GM19395 (cell line): Measurements from ENCODE around the gene ZBTB20.
"Not testable (repeated sequence)": the region's sequence is repeated elsewhere in the genome, so short reads cannot be mapped to it uniquely, and the experiment has no call there.

Experiments
- ATAC-seq: cut with Tn5 transposase; IDR thresholded peaks from one replicate; pipeline ENCODE4 v1.9.1; 2021; ENCODE audit warnings: mild to moderate bottlenecking, moderate library complexity; ENCODE audit not compliant: unreplicated experiment

The ZBTB20 gene

DNA sequence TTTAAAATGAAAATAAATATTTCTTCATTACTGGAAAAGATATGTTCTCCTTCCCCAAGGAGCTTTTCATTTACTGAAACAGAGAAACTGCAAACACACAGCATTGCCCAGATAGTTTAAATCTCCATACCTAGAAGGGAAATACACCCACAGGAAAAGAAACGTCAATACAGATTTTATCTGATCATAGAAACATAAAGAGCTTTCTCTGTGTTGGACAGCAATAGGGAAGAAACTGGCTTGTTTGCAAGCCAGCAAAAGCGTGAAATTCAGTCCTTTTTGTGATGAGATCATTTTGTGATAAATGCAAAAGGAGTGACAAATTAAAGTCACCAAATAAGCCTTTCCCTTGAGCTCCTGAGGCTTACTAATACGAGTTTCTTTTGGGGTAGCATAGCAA is 455.2 kb downstream of the ZBTB20 start:
- no peak for ATAC-seq

DNA sequence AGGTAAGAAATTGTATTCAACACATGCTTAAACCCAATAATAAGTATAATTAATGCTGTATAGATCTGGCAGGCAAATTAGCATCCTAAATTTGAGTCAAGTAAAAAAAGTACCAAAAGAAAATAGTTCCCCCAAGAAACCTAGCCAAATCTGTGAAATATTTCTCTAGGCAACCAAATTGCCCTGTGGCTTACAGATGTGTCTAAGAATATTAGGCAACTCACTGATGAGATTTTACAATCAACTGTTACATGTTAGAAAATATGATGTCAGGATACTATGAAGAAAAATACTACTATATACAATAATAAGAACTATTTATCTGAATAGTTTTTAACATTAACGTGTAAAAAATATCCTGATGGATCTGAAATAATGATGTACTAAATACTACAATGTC is 456.2 kb downstream of the ZBTB20 start:
- ATAC-seq: no peak

DNA sequence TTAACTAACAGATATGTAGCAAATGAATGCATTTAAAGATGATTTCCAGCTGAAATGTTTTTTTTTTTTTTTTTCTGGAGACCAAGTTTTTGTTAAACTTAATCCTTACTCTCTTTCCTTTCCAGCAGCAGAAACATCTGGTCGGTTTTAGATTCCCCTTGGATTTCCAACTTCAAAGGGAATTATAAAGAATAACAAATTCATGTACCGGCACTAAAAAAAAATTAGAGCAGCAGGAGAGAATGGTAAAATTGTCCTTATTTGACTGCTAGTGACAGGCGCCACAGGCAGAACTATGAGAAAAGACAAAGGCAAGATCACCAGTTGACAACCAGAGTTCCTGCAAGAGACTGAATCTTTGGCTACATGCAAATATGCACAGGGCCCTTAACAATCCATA is 459.9 kb downstream of the ZBTB20 start:
- no peak for ATAC-seq

DNA sequence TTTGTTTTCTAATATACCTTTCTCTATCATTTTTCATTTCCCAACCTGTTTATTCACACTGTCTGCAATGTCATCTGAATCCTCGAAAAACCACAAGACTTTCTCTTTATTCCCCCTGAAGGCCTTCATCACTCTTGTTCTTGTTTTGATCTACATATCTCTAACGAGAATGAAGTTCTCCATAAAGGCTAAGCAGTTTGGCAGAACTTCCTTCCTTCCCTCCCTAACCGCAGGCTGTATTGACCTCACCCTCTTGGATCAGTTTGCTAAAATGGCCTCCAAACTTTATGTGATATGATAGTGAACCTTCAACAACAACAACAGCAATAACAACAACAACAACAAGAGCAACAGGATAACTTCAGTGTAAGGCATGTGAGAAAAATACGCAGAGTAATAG is 460.5 kb downstream of the ZBTB20 start:
- no peak for ATAC-seq

DNA sequence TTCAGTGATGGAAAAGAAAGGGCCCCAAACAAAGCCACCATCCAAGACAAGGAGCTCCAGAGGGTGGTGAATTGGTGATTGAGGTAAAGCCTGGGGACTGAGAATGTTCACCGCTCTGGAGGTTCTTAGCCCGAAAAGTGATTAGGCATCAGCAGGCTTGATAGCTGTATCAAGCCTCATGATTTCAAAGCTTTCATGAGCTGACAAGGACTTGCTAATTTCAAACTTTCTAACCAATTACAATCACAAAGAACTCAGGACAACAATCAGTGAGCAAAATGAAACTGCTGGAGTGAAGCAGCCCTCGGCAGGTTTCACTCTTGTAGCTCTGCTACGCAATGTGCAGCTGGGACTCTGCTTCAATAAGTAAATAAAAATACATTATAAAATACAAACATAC is 461.9 kb downstream of the ZBTB20 start:
- ATAC-seq: no peak

DNA sequence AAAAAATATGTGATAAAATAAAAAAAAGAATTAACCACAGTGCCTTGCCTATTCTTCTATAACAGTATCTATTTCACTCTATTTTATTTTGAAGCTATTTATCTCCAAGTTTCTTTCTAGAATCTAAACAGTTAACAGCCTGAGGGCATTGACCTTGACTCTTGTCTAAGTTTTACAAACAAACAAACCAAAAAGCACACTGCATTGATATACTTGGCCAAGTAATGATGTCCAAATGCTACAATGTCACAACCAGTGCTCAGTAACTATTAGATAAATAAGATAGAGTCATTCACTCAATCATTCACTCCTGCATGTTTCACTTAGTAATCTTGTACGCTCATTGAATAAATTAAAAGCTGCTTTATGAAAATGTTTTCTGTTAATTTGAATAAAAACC is 466.8 kb downstream of the ZBTB20 start:
- ATAC-seq: no peak

DNA sequence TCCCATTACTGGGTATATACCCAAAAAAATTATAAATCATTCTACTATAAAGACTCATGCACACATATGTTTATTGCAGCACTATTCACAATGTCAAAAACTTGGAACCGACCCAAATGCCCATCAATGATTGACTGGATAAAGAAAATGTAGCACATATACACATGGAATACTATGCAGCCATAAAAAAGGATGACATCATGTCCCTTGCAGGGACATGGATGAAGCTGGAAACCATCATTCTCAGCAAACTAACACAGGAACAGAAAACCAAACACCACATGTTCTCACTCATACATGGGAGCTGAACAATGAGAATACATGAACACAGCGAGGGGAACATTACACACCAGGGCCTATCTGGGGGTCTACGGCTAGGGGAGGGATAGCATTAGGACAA is 467.3 kb downstream of the ZBTB20 start:
- ATAC-seq: not testable (repeated sequence)

DNA sequence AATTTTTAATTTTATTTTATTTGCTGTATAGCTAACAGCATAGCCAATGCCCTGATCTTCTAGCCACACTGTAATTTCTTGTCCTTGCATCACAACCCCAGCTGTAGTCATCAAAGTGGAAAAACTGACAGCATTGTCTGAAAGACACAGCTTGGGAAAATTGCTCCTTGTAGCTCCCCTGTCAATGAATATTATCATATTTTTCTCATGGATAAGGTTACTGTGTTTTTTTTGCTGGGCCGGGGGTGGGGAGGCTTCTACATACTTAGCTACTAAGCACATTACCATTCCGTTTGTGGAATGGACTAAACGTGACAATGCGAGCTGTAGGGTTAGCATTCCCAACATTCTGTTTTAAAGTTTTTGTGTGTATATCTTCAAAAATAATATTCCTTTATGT is 472.0 kb downstream of the ZBTB20 start:
- no peak for ATAC-seq

DNA sequence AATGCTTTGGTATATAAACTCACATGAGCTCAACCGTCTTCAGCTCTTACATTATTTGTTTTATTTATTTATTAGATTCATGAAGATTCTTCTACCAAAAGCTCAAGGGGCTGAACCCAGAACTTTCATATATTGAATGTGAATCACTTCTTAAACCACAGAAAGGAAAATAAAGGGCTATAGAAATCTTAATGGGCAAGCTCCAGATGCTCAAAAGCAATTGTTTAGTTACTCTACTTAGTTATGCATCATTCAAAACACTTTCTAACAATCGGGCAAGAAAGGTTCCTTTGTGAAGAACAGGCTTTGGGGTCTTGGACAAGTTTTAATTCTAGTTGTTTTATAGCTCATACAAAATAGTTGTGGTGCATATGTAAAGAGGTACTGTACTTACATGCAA is 473.1 kb downstream of the ZBTB20 start:
- no peak for ATAC-seq

DNA sequence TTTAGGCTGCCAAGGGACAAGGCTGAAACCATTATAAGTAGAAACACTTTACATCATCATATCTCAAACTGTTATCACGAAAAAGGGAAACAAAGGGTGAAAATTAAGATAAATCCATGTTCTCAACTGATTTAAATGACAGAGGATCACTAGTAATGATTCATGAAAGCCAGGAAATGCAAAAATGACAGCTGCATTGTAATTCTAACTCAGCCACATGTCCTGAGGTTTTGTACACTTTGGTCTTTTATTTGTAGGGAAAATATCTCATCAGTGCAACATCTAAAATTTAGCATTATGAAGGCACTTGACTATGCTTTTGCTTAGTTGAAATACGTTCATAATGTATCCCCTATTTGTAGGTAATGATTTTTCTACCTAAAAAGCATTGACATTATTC is 473.6 kb downstream of the ZBTB20 start:
- ATAC-seq: no peak

DNA sequence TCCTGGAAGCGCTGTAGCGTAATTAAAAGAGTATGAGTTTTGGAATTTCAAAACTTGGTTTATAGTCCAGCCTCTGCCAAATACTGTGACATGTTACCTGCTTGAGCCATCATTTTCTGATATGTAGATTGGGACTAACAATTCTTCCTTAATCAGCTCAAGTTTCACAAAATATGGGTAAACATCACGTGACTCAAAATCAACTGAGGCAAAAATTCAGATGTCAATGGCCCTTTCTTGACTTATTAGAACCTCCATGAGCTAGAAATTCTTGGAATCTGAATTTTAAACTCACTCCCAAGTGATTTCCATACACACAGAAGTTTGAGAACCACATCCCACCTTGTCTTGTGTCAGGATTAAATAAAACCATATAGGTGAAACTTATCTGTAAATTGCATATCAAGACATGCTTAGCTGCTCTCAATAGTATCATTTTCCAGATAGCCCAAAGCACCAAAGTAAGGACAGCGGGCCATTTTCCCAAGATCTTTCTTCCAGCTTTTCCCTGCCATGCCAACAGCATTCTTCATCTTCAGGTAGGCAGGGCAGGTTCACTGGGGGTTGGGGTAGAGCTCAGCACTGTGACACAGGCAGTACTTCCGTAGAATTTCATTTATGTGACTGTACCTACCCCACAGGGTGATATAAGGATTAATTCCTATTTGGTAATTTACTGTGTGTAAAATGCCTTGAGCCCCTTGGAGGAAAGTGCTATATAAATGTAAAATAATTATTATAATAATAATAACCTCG is 474.2 kb downstream of the ZBTB20 start:
- no peak for ATAC-seq

DNA sequence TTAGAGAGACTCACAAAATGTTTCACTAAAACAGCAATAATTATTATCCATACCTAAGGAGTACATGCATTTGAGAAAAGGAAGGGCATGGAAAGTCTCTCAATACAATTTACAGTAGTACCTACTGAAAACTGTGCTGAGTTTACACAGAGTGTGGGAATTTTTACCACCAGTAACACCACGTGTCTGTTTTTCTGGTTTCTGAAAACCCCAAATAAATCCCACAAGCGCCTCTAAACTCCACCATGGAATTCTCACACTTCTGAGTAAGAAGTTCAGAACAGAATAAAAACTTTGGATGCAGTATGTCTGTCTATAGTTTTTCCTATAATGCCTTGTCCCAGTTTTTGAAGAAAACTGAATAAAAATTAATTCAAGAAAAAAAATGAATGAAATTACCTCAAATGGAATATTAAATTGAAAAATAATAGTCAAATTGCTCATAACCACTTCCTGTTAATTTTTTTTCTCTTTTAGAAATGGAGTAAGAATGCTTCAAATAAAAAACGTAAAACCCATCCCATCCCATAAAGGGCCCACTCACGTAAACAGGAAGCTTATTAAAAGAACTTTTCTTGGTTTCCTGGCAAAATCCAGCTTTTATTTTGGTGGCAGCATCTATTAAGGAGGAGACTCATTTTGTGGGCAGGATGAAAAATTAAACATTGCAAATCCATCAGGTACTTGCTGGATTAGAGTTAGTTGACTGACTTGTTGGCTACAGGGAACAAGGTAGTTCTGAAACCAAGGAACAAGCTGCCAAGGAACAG is 475.2 kb downstream of the ZBTB20 start:
- no peak for ATAC-seq

DNA sequence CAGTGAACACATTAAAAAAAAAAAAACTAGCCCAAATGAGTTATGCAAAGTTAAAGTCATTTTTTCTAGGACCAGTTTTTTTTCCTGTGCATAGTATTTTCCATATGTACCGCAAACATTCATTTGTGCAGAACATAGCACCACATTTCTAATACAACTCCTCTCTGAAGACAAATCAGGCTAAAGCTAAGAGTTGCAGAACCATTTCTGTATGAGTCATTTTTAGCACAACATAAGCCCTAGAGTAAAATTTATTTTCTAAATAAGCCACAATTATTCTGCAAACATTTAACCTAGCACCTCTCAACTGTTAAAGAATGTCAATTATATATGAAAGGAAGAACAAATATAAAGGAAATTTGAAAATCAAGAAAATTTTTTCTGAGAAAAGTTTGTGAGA is 477.5 kb downstream of the ZBTB20 start:
- no peak for ATAC-seq

DNA sequence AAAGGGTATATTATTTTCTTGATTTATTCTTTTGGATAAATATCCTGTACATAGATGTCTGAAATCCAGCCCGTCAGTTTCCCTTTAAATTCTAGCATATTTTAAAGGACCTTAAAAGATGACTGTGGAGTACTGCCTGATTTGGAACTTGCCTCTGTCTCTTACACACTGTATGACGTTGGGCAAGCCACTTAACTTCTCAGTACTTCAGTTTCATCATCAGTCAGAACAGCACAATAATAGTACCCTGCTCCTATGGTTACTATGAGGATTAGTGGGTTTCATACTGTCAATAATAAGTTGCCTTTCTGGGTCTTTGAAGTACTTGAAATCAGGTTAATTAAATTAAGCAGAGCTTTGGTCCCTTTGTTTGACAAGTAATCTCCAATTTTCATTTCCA is 479.0 kb downstream of the ZBTB20 start:
- ATAC-seq: no peak

DNA sequence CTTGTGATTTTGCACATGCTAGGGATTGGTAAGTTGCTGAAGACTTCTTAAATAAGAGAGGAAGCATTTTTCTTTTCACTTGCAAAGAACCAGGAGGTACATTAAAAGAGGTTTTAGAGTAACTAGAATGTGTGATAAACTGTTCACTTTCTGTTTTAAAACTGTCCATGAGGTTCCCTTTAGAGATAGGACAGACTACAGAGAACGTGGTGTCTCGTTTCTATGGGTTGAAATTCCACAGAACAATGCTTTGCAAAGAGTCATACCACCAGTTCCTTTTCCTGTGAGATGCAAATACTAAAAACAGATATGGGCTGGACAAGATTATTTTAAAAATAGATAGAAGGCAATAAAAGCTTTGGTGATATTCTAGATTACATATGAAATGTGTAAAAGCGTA is 480.5 kb downstream of the ZBTB20 start:
- no peak for ATAC-seq

DNA sequence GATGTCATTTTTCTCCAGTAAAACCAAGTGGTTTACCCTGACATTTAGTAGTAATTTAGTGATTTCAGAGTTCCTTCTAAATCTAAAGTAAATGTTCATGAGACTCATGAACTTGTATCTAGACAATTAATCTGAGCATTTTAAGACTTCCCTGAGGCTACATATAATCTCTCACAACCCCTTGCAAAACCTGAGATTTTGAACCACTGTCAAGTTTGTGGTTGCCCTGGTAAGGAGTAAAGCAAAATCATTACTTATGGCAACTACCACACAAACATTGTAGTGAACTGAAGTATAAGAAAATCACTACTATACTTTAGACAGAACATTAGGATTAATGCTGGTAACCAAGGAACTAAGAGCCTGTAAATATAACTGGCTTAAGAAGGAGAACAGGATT is 483.1 kb downstream of the ZBTB20 start:
- no peak for ATAC-seq

DNA sequence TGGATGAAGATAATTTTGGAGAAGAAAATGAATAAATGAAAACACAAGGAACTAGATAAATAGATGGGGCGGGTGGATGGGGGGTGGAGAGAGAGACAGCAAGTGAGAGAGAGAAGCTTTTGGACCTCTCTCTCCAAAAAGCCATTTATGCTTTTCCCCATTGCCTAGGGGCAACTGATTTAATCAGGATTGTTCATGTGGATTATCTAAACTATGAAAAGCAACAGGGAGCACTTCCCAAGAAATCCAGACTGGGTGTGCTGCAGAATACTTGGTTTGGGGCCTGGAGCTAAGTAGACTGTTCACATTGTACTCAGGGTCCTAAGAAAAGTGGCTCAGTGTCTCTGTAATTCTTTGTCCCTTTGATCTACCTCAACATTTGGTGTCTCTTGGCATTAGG is 486.3 kb downstream of the ZBTB20 start:
- ATAC-seq: no peak

DNA sequence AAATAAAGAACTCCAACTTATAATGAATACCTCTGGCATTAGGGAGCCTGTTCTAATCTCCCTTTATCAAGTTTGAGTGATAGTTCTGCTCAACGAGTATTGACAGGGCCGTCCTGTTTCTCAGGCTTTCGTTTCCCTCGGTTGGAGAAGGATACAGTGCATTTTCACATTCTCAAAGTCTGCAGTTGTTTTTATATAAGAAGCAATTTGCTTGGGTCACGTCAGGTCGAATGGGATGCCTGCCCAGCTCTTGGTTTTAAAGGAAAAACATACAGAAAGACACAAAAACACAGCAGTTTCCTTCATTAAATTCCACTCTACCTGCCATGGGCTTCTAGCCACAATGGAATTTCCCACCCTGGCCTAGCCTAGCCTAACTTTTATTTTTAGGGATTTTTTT is 487.0 kb downstream of the ZBTB20 start:
- no peak for ATAC-seq

DNA sequence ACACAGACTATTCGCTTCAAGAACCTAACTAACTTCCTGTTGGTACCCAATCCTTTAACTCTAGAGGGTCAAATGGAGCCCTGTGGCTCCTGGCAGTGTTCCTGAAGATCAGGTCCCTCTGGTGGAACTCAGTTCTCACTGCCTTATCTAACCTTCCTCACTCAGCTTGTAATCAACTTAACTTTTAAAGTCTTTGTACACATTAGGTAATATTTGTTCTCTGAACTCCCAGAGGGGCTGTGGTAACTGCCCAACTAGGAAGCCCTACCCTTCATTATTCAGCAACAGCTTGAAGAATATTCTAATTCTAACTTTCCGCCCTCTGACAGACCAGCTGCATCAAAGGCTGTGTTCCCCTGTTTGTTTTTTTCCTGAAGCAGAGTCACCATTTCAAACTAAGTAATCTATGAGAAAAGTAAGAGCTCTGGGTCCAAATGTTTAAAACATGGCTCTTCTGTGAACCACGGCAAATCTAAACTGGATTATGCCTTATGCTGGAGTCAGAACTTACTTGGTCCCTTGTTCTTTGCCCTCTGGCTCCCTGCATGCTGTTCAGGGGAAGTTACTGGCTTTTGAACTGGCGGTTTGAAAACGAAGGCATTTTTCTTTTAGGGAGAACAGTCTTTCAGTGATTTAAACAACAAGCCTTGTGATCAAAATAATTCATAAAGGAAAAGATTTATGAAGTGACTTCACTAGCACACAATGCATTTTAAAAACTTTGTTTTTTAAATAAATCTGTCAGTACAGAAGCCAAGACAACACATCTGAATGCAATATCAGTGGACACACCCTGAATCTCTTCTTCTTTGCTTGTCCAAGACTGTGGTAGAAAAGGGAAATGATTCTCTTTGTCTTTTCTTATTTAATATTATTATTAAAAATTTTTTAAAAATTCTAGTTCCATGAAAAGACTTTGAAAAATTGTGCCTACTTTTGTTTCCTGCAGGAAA is 487.7 kb downstream of the ZBTB20 start:
- no peak for ATAC-seq

DNA sequence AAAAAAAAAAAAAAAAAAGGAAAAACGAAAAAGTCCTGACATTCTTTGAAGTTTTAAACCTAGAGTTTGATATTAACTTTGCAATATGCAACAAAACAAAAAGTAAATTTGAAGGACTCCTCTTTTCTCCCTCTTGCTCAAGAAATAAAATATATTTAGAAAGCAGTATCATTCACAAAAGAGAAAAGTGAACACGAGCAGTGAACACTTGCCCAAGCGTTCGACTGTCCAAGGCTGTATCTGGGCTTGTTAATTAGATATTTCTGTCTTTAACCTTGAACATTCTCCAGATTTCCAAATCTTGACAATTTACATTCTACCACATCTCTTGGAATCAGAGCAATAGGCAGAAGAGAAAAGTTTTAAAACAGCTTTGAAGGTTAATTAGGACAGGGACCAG is 495.5 kb downstream of the ZBTB20 start:
- ATAC-seq: no peak

DNA sequence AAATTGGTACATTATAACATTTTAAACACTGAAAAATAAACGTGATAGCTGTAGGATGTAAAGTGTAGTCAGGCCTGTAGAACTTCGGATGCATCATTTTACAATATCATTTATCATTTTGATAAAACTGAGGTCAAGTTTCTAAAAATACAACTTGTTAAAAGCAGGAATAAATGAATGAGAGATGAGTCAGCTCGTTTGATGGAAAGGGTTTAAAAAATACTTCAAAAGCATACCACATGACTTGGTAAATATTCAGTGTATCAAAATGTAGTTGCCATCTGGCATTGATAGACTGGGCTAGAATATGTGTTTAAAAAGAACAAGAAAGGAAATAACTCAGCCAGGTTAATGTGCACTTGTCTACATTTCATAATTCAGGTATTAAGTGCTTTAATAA is 496.3 kb downstream of the ZBTB20 start:
- ATAC-seq: no peak
